Heart left ventricle (tissue), 13 donors: Measurements from ENCODE around the gene SLC1A7.

Experiments used
- CTCF ChIP-seq, 12 donors: fragments of 200-600 bp; sonication (generic) in 4 of 12; IDR thresholded peaks; one replicate each; pipeline versions ENCODE4 v1.5.0 to v1.8.0; 2018 to 2022; ENCODE audit warnings: antibody characterized with exemption in 12 of 12, mild to moderate bottlenecking in 5 of 12
- POLR2A ChIP-seq, 2 donors: fragments of 450-650 bp; IDR thresholded peaks; one replicate each; pipeline ENCODE4 v1.6.1; 2017; ENCODE audit warnings: antibody characterized with exemption in 2 of 2, mild to moderate bottlenecking in 2 of 2, moderate library complexity in 2 of 2
- donor health status: ischemic (EF 13 %, LVEDD 7.1; RV severe dilation, severe dysfunction).
- donor health status: DM: no; HTN: yes; CAD: no.
- donor health status: DM: no; HTN: no; CAD: no.
- donor health status: ischemic (EF 25% LVEDD 6.9; RV normal size, moderate dysfunction).
- donor health status: ischemic (EF 25% LVEDD 5.7; RV mildly dilated, moderate dysfunction).
- donor health status: ischemic (EF 35%, LVEDD 5.7; RV mildly dilated, moderate dysfunction).
- donor health status: nonischemic (EF 11% LVEDD 7.7; RV severe dilation, severe dysfunction).
- donor health status: DM: yes; HTN: yes; CAD: no.
- donor health status: PGD.
- donor health status: ischemic (EF 29% LVEDD 5.4; RV normal size, mild dysfunction).
- donor health status: nonischemic (EF 23%, LVEDD 6.1; RV moderate dilation, normal function).

- TF ChIP-seq CTCF (IDR thresholded peaks at IDR 0.05) (no peak), POLR2A (IDR thresholded peaks at IDR 0.05) (no peak)
These were observed 74.6 kb downstream of the SLC1A7 start for GRCh38 chr1:53067886-53068285.
